KOPT-K1 (cell line): Measurements from ENCODE around the gene SDF4.

ENCODE experiments used
- H3K27ac ChIP-seq: fragments of 200-600 bp; sonication (generic); 2 replicates; pipeline ENCODE4 v1.5.1; 2016; ENCODE audit warnings: antibody characterized with exemption, mild to moderate bottlenecking, low read depth, low read length; ENCODE audit not compliant: poor library complexity, severe bottlenecking
- H3K36me3 ChIP-seq: fragments of 200-600 bp; sonication (generic); 2 replicates; pipeline ENCODE4 v1.5.1; 2017; ENCODE audit warnings: antibody characterized with exemption, mild to moderate bottlenecking, low read length, moderate library complexity; ENCODE audit not compliant: insufficient read depth
- H3K9me3 ChIP-seq: fragments of 200-600 bp; sonication (generic); 2 replicates; pipeline ENCODE4 v1.5.1; 2017; ENCODE audit warnings: antibody characterized with exemption, low read length, mild to moderate bottlenecking; ENCODE audit not compliant: insufficient read depth, poor library complexity, severe bottlenecking

The SDF4 gene

GRCh38 chr1:1229770-1230169, 2.0 kb downstream of the SDF4 start:
- Histone ChIP-seq H3K27ac (no peak overlapping the region), H3K36me3 (peaks cover 51% of the 10 kb centered on the region; the same call in 1 of the 2 replicates), H3K9me3 (no peaks in the 10 kb centered on the region)

- H3K36me3 ChIP-seq: peaks cover 54% of the 10 kb centered on the region; the same call in 1 of the 2 replicates
- no peak overlapping the region for H3K27ac ChIP-seq
- no peaks in the 10 kb centered on the region for H3K9me3 ChIP-seq
Measured at GRCh38 chr1:1228596-1229321, 3.0 kb downstream of the SDF4 start.

- Histone ChIP-seq H3K27ac (no peak overlapping the region), H3K9me3 (no peaks in the 10 kb centered on the region), H3K36me3 (peaks cover 58% of the 10 kb centered on the region; the same call in 1 of the 2 replicates)
Measured at GRCh38 chr1:1228187-1228586, 3.6 kb downstream of the SDF4 start.

GRCh38 chr1:1227386-1227785, 4.4 kb downstream of the SDF4 start:
- no peaks in the 10 kb centered on the region for H3K9me3 ChIP-seq
- peaks cover 66% of the 10 kb centered on the region; the same call in 1 of the 2 replicates for H3K36me3 ChIP-seq
- H3K27ac ChIP-seq: no peak overlapping the region

- Histone ChIP-seq H3K36me3 (peaks cover 73% of the 10 kb centered on the region), H3K27ac (no peak overlapping the region), H3K9me3 (no peaks in the 10 kb centered on the region)
Measured at GRCh38 chr1:1226566-1227362, 5.0 kb downstream of the SDF4 start.

- H3K9me3 ChIP-seq: no peaks in the 10 kb centered on the region
- peaks cover 80% of the 10 kb centered on the region for H3K36me3 ChIP-seq
- no peak overlapping the region for H3K27ac ChIP-seq
Measured at GRCh38 chr1:1225913-1226312, 5.9 kb downstream of the SDF4 start.

GRCh38 chr1:1225238-1225845, 6.5 kb downstream of the SDF4 start:
- Histone ChIP-seq H3K9me3 (no peaks in the 10 kb centered on the region), H3K27ac (no peak overlapping the region), H3K36me3 (peaks cover 86% of the 10 kb centered on the region)

- H3K36me3 ChIP-seq: peaks cover 95% of the 10 kb centered on the region
Measured at GRCh38 chr1:1223891-1224290, 7.9 kb downstream of the SDF4 start.

GRCh38 chr1:1223321-1223720, 8.5 kb downstream of the SDF4 start:
- Histone ChIP-seq H3K27ac (no peak overlapping the region), H3K9me3 (no peaks in the 10 kb centered on the region), H3K36me3 (peaks cover 95% of the 10 kb centered on the region)

More at GRCh38 chr1:1223891-1224290, 7.9 kb downstream of the SDF4 start:
- no peaks in the 10 kb centered on the region for H3K9me3 ChIP-seq
- H3K27ac ChIP-seq: no peak overlapping the region

- peaks cover 95% of the 10 kb centered on the region for H3K36me3 ChIP-seq
Measured at GRCh38 chr1:1222575-1223225, 9.1 kb downstream of the SDF4 start.

GRCh38 chr1:1221887-1222574, 9.8 kb downstream of the SDF4 start:
- Histone ChIP-seq H3K27ac (no peak overlapping the region), H3K36me3 (peaks cover 97% of the 10 kb centered on the region), H3K9me3 (no peaks in the 10 kb centered on the region)

More at GRCh38 chr1:1222575-1223225, 9.1 kb downstream of the SDF4 start:
- H3K9me3 ChIP-seq: no peaks in the 10 kb centered on the region
- H3K27ac ChIP-seq: no peak overlapping the region

- H3K27ac ChIP-seq: no peak overlapping the region
- H3K9me3 ChIP-seq: no peaks in the 10 kb centered on the region
- H3K36me3 ChIP-seq: peaks cover 88% of the 10 kb centered on the region
Measured at GRCh38 chr1:1220197-1220596, 11.6 kb downstream of the SDF4 start.

GRCh38 chr1:1219341-1219740, 12.5 kb downstream of the SDF4 start:
- Histone ChIP-seq H3K36me3 (peaks cover 80% of the 10 kb centered on the region), H3K27ac (no peak overlapping the region), H3K9me3 (no peaks in the 10 kb centered on the region)

- H3K27ac ChIP-seq: no peak overlapping the region
- H3K9me3 ChIP-seq: no peaks in the 10 kb centered on the region
- peaks cover 73% of the 10 kb centered on the region for H3K36me3 ChIP-seq
Measured at GRCh38 chr1:1218524-1219200, 13.1 kb downstream of the SDF4 start.
